HepG2 (cell line): ENCODE data around the gene LIPT2. TPM values are rescaled to one million over a fixed set of nuclear protein-coding genes. Genes with fewer than 3 reads are reported as not detected.

ENCODE experiments used
- CBFB ChIP-seq: sonication (generic); formaldehyde crosslinking; IDR thresholded peaks from 2 replicates; pipeline ENCODE4 v1.4.0; 2020; ENCODE audit warnings: missing genetic modification reagents
- GZF1 ChIP-seq: sonication (generic); formaldehyde crosslinking; IDR thresholded peaks from 2 replicates; pipeline ENCODE4 v1.5.1; 2020; ENCODE audit warnings: mild to moderate bottlenecking, missing genetic modification reagents
- JUND ChIP-seq: sonication (generic); formaldehyde crosslinking; IDR thresholded peaks from 2 replicates; pipeline ENCODE4 v1.8.0; 2022; ENCODE audit warnings: mild to moderate bottlenecking, missing genetic modification reagents
- MED1 ChIP-seq: sonication (generic); formaldehyde crosslinking; IDR thresholded peaks from 2 replicates; pipeline ENCODE4 v1.4.0; 2020; ENCODE audit warnings: missing genetic modification reagents
- NR2C2 ChIP-seq: sonication (generic); formaldehyde crosslinking; IDR thresholded peaks from 2 replicates; pipeline ENCODE4 v1.4.0; 2020; ENCODE audit warnings: missing genetic modification reagents, mild to moderate bottlenecking, moderate library complexity, borderline replicate concordance
- SMAD9 ChIP-seq: sonication (generic); formaldehyde crosslinking; IDR thresholded peaks from 2 replicates; pipeline ENCODE4 v1.5.1; 2020; ENCODE audit warnings: mild to moderate bottlenecking, missing genetic modification reagents
- SMYD3 ChIP-seq: sonication (generic); formaldehyde crosslinking; IDR thresholded peaks from 2 replicates; pipeline ENCODE4 v1.8.1; 2023; ENCODE audit warnings: mild to moderate bottlenecking, missing genetic modification reagents
- SNRNP70 ChIP-seq: fragments of 200-400 bp; formaldehyde crosslinking; IDR thresholded peaks from 2 replicates; pipeline ENCODE4 v1.6.1; 2017; ENCODE audit warnings: mild to moderate bottlenecking, low read depth, low read length, moderate library complexity
- SRY ChIP-seq: sonication (generic); formaldehyde crosslinking; IDR thresholded peaks from 2 replicates; pipeline ENCODE4 v1.8.0; 2022; ENCODE audit warnings: mild to moderate bottlenecking, missing genetic modification reagents
- TBX2 ChIP-seq: sonication (generic); formaldehyde crosslinking; IDR thresholded peaks from 2 replicates; pipeline ENCODE4 v1.5.0; 2020; ENCODE audit warnings: missing genetic modification reagents, mild to moderate bottlenecking, borderline replicate concordance
- TERF1 ChIP-seq: sonication (generic); formaldehyde crosslinking; IDR thresholded peaks from 2 replicates; pipeline ENCODE4 v1.8.0; 2022; ENCODE audit warnings: mild to moderate bottlenecking, missing genetic modification reagents, moderate library complexity
- YY1 ChIP-seq: IDR thresholded peaks from 2 replicates; pipeline ENCODE4 v1.6.1; 2011; ENCODE audit warnings: low read length, low read depth, moderate library complexity, mild to moderate bottlenecking; ENCODE audit not compliant: insufficient read depth, insufficient replicate concordance
- ZNF142 ChIP-seq: sonication (generic); formaldehyde crosslinking; IDR thresholded peaks from 2 replicates; pipeline ENCODE4 v1.4.0; 2020; ENCODE audit warnings: missing genetic modification reagents
- ZNF224 ChIP-seq: sonication (generic); formaldehyde crosslinking; IDR thresholded peaks from 2 replicates; pipeline ENCODE4 v1.5.0; 2020; ENCODE audit warnings: mild to moderate bottlenecking, missing genetic modification reagents
- ZNF441 ChIP-seq: sonication (generic); formaldehyde crosslinking; IDR thresholded peaks from 2 replicates; pipeline ENCODE4 v1.7.0; 2021; ENCODE audit warnings: missing genetic modification reagents, borderline replicate concordance
- ZNF7 ChIP-seq: IDR thresholded peaks from 2 replicates; pipeline ENCODE4 v1.6.1; 2016; ENCODE audit warnings: missing biosample characterization, missing genetic modification reagents
- ZNF709 ChIP-seq: sonication (generic); formaldehyde crosslinking; IDR thresholded peaks from 2 replicates; pipeline ENCODE4 v1.5.0; 2020; ENCODE audit warnings: mild to moderate bottlenecking, missing genetic modification reagents
- ZNF710 ChIP-seq: sonication (generic); formaldehyde crosslinking; IDR thresholded peaks from 2 replicates; pipeline ENCODE4 v1.5.0; 2020; ENCODE audit warnings: mild to moderate bottlenecking, missing genetic modification reagents, borderline replicate concordance
- polyA plus RNA-seq, 8 experiments: library from polyadenylated mRNA; depleted of rRNA in 3 of 8; stranded (reverse) in 7 of 8; unstranded in 1 of 8; fragments of >200 nt; fragmentation: Illumina TruSeq in 4 of 8; extraction: Trizol in 4 of 8; gene quantifications; 2 replicates each; pipeline versions ENCODE4 v1.2.1 to v1.2.3, GENCODE V29; 2011 to 2016; ENCODE audit warnings: low read depth in 4 of 8, missing spikeins in 1 of 8, mixed read lengths in 1 of 8; ENCODE audit not compliant: insufficient read depth in 1 of 8
- total RNA-seq, 5 experiments: library from RNA; depleted of rRNA; stranded (reverse); fragments of >200 nt; fragmentation: Illumina TruSeq; extraction: Trizol; gene quantifications; 2 replicates each; pipeline ENCODE4 v1.2.3, GENCODE V29; 2016; ENCODE audit warnings: low read depth in 1 of 5

LIPT2 gene
- total and polyA plus RNA-seq, 2 of the 13 experiments (the other 11 are each of a cell fraction or from before 2014, with no cell fraction given), result 3.0 to 5.6 TPM

- TF ChIP-seq ZNF142 (CRISPR knock-in tag), result peak; percentile 79; the same call in 1 of the 2 replicates
- peak; percentile 99 for TF ChIP-seq ZNF709 (CRISPR knock-in tag)
- no peak for TF ChIP-seq YY1
- peak; percentile 72; the same call in 1 of the 2 replicates for TF ChIP-seq JUND (CRISPR knock-in tag)
- TF ChIP-seq MED1 (CRISPR knock-in tag), result peak; percentile 66
- TF ChIP-seq NR2C2 (CRISPR knock-in tag), result peak; percentile 72
- no peak for TF ChIP-seq SNRNP70
- TF ChIP-seq TBX2 (CRISPR knock-in tag), result peak; percentile 91
- no peak for TF ChIP-seq ZNF7
- 0 out of 2 replicates have a peak, but pooled peaks have one; percentile 45 for TF ChIP-seq ZNF224 (CRISPR knock-in tag)
- peak; percentile 42; the same call in 1 of the 2 replicates for TF ChIP-seq SRY (CRISPR knock-in tag)
- TF ChIP-seq GZF1 (CRISPR knock-in tag), result 0 out of 2 replicates have a peak, but pooled peaks have one; percentile 46
- peak; percentile 69; the same call in 1 of the 2 replicates for TF ChIP-seq CBFB
- no peak for TF ChIP-seq TERF1 (CRISPR knock-in tag)
- peak; percentile 71; the same call in 1 of the 2 replicates for TF ChIP-seq SMYD3 (CRISPR knock-in tag)
- TF ChIP-seq ZNF441 (CRISPR knock-in tag), result peak; percentile 88
- no peak for TF ChIP-seq SMAD9 (CRISPR knock-in tag)
- peak; percentile 57 for TF ChIP-seq ZNF710 (CRISPR knock-in tag)
Measured at GRCh38 chr11:74492974-74493790, at the start of gene LIPT2 (continued).
